Measurements from ENCODE around the gene ERGIC1.
"Not testable (repeated sequence)": the region's sequence is repeated elsewhere in the genome, so short reads cannot be mapped to it uniquely, and the experiment has no call there.

The ERGIC1 gene

DNA sequence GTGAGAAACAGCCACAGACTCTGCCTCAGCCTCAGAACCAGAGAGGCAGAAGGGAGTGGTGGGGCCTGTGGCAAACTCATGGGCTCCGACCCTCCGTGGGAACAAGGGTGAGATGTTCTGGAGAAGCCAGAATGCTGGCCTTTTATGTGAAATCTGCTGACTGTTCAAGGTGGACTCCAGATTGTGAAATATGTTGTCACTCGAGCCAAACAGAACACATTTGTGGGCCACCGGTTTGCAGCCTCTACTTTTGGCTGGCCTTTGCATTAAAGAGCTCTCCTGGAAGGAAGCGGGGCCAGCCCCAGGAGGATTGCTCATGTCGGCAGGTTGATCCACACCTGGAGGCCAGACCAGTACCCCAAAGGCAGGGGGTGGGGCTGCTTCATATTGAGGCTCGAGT lies 62.4 kb downstream of the ERGIC1 start:
- H3K27ac ChIP-seq (ENCODE audit: low read depth, low read length), result no peak overlapping the region
- no peaks in the 10 kb centered on the region for H3K27me3 ChIP-seq (ENCODE audit: control insufficient read depth, low read length)
- H3F3A ChIP-seq (ENCODE audit: control insufficient read depth, insufficient read depth), result no peaks in the 10 kb centered on the region

DNA sequence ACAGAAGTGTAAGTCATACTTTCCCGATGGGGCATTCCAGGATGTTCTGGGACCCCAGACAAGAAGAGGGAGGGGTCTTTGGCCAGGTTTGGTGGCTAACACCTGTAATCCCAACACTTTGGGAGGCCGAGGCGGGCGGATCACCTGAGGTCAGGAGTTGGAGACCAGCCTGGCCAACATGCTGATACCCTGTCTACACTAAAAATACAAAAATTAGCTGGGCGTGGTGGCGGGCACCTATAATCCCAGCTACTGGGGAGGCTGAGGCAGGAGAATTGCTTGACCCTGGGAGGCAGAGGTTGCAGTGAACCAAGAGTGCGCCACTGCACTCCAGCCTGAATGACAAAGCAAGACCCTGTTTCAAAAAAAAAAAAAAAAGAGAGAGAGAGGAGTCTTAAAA lies 63.0 kb downstream of the ERGIC1 start:
- H3K27me3 ChIP-seq (ENCODE audit: control insufficient read depth, low read length); H4K20me1 ChIP-seq (ENCODE audit: control insufficient read depth, insufficient read depth, low read depth, low read length); H3K4me2 ChIP-seq (ENCODE audit: low read length); H3K4me1 ChIP-seq (ENCODE audit: control insufficient read depth, low read length); H3K27ac ChIP-seq (ENCODE audit: low read depth, low read length); H3K4me3 ChIP-seq (ENCODE audit: low read length); H3K9me3 ChIP-seq (ENCODE audit: control insufficient read depth, insufficient read depth, low read length); H3K36me3 ChIP-seq (ENCODE audit: control insufficient read depth, low read length); H3F3A ChIP-seq (ENCODE audit: control insufficient read depth, insufficient read depth); H3K79me2 ChIP-seq (ENCODE audit: control insufficient read depth, low read length); H3K9me2 ChIP-seq (replicated peaks; ENCODE audit: control insufficient read depth, low read length): not testable (repeated sequence)

More for the DNA sequence above, 62.4 kb downstream of the ERGIC1 start:
- H3K4me3 ChIP-seq (ENCODE audit: low read length), result no peak overlapping the region
- no peaks in the 10 kb centered on the region for H3K9me3 ChIP-seq (ENCODE audit: control insufficient read depth, insufficient read depth, low read length)
- no peaks in the 10 kb centered on the region for H4K20me1 ChIP-seq (ENCODE audit: control insufficient read depth, insufficient read depth, low read depth, low read length)
- no peaks in the 10 kb centered on the region; the same call in 1 of the 2 replicates for H3K36me3 ChIP-seq (ENCODE audit: control insufficient read depth, low read length)
- TF ChIP-seq, protein P1, sequence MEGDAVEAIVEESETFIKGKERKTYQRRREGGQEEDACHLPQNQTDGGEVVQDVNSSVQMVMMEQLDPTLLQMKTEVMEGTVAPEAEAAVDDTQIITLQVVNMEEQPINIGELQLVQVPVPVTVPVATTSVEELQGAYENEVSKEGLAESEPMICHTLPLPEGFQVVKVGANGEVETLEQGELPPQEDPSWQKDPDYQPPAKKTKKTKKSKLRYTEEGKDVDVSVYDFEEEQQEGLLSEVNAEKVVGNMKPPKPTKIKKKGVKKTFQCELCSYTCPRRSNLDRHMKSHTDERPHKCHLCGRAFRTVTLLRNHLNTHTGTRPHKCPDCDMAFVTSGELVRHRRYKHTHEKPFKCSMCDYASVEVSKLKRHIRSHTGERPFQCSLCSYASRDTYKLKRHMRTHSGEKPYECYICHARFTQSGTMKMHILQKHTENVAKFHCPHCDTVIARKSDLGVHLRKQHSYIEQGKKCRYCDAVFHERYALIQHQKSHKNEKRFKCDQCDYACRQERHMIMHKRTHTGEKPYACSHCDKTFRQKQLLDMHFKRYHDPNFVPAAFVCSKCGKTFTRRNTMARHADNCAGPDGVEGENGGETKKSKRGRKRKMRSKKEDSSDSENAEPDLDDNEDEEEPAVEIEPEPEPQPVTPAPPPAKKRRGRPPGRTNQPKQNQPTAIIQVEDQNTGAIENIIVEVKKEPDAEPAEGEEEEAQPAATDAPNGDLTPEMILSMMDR (IDR thresholded peaks at IDR 0.05; ENCODE audit: low read depth, low read length, poor library complexity, severe bottlenecking), result no peak
- no peak for TF ChIP-seq EZH2phosphoT487 (IDR thresholded peaks at IDR 0.05; ENCODE audit: borderline replicate concordance, low read length)
- H3K79me2 ChIP-seq (ENCODE audit: control insufficient read depth, low read length), result no peaks in the 10 kb centered on the region
- H3K9me2 ChIP-seq (replicated peaks; ENCODE audit: control insufficient read depth, low read length), result no peaks in the 10 kb centered on the region
- H3K4me1 ChIP-seq (ENCODE audit: control insufficient read depth, low read length), result no peaks in the 10 kb centered on the region
- H3K4me2 ChIP-seq (ENCODE audit: low read length), result no peak overlapping the region

DNA sequence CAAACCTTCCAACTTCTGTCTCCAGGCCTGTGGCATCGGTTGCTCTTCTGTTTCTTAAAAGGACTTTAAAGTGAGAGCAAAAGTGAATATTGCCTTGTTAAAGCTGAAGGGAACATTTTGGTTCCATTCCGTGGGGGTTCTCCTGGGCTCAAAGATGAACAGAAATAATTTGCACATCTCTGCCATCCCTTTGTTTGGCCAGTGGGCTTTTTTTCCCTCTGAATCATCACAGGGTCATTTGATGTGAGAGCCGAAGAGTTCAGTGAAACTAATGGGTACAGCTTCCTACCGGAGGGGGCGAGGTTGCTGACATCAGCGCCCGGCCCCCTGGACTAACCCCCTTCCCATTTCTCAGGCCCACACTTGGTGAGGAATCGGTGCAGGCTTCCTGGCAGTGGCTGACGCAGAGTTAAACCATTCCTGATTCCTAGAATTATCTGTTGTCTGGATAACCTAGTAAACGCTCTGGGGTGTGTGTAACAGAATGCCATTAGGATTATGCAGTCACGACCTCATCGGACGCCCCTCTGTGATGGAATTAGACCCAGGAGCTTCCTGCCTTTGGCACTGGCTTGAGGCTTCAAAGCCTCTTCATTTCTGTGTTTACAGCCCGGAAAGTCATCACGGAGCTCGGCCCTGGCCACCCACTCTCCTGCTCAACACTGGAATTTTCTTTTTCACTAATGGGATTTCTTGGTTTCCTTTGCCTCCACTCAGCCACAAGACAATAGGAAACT lies 63.6 kb downstream of the ERGIC1 start:
- no peaks in the 10 kb centered on the region for H3K4me1 ChIP-seq (ENCODE audit: control insufficient read depth, low read length)
- H3K79me2 ChIP-seq (ENCODE audit: control insufficient read depth, low read length), result no peaks in the 10 kb centered on the region
- H4K20me1 ChIP-seq (ENCODE audit: control insufficient read depth, insufficient read depth, low read depth, low read length), result no peaks in the 10 kb centered on the region
- H3K4me2 ChIP-seq (ENCODE audit: low read length), result no peak overlapping the region
- no peak overlapping the region for H3K27ac ChIP-seq (ENCODE audit: low read depth, low read length)
- H3K36me3 ChIP-seq (ENCODE audit: control insufficient read depth, low read length), result no peaks in the 10 kb centered on the region; the same call in 1 of the 2 replicates
- TF ChIP-seq, protein P1 (IDR thresholded peaks at IDR 0.05; ENCODE audit: low read depth, low read length, poor library complexity, severe bottlenecking), result no peak
- no peak for TF ChIP-seq EZH2phosphoT487 (IDR thresholded peaks at IDR 0.05; ENCODE audit: borderline replicate concordance, low read length)
- no peaks in the 10 kb centered on the region for H3F3A ChIP-seq (ENCODE audit: control insufficient read depth, insufficient read depth)
- H3K27me3 ChIP-seq (ENCODE audit: control insufficient read depth, low read length), result no peaks in the 10 kb centered on the region
- no peaks in the 10 kb centered on the region for H3K9me2 ChIP-seq (replicated peaks; ENCODE audit: control insufficient read depth, low read length)
- H3K9me3 ChIP-seq (ENCODE audit: control insufficient read depth, insufficient read depth, low read length), result no peaks in the 10 kb centered on the region
- H3K4me3 ChIP-seq (ENCODE audit: low read length), result no peak overlapping the region

DNA sequence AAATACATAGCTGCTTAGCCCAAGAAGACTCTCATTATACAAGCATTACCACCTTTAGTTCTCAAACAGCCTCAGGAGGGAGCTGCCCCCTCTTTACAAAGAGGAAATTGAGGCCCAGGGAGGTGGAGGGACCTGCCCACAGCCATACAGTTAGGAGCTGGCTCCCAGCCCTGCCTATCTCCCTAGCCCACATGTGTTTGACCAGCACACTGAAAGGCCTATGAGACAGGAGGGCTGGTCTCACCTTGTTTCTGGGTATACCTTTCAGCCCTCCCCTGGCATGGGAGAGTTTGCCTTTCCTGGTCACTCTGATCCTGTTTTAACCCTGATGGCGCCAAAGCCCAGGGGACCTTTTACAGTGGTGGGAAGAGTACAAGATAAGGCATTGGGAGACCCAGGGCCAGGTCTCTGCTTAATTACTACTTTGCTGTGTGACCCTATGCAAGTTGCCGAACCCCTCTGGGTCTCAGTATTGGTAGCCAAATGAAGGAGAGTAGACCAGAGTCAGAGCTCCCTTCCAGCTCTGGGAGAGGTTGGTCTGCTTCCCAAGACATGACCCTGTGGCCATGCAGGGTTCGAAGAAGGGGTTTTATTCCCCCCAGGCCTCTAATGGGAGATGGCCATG lies 64.3 kb downstream of the ERGIC1 start:
- H3K27me3 ChIP-seq (ENCODE audit: control insufficient read depth, low read length), result no peaks in the 10 kb centered on the region
- H3K9me2 ChIP-seq (replicated peaks; ENCODE audit: control insufficient read depth, low read length), result no peaks in the 10 kb centered on the region
- no peak overlapping the region for H3K27ac ChIP-seq (ENCODE audit: low read depth, low read length)
- no peaks in the 10 kb centered on the region for H4K20me1 ChIP-seq (ENCODE audit: control insufficient read depth, insufficient read depth, low read depth, low read length)
- no peak overlapping the region for H3K4me3 ChIP-seq (ENCODE audit: low read length)
- no peaks in the 10 kb centered on the region for H3F3A ChIP-seq (ENCODE audit: control insufficient read depth, insufficient read depth)
- TF ChIP-seq EZH2phosphoT487 (IDR thresholded peaks at IDR 0.05; ENCODE audit: borderline replicate concordance, low read length), result no peak
- TF ChIP-seq, protein P1 (IDR thresholded peaks at IDR 0.05; ENCODE audit: low read depth, low read length, poor library complexity, severe bottlenecking), result no peak
- H3K4me2 ChIP-seq (ENCODE audit: low read length), result no peak overlapping the region
- no peaks in the 10 kb centered on the region for H3K9me3 ChIP-seq (ENCODE audit: control insufficient read depth, insufficient read depth, low read length)
- no peaks in the 10 kb centered on the region for H3K4me1 ChIP-seq (ENCODE audit: control insufficient read depth, low read length)
- H3K79me2 ChIP-seq (ENCODE audit: control insufficient read depth, low read length), result no peaks in the 10 kb centered on the region
- H3K36me3 ChIP-seq (ENCODE audit: control insufficient read depth, low read length), result no peaks in the 10 kb centered on the region; the same call in 1 of the 2 replicates
